ENCODE data around the gene SPATA31D4.

GRCh38 chr9:81981883-81982282 is 53.7 kb downstream of the SPATA31D4 start:
- TF ChIP-seq, protein P1, sequence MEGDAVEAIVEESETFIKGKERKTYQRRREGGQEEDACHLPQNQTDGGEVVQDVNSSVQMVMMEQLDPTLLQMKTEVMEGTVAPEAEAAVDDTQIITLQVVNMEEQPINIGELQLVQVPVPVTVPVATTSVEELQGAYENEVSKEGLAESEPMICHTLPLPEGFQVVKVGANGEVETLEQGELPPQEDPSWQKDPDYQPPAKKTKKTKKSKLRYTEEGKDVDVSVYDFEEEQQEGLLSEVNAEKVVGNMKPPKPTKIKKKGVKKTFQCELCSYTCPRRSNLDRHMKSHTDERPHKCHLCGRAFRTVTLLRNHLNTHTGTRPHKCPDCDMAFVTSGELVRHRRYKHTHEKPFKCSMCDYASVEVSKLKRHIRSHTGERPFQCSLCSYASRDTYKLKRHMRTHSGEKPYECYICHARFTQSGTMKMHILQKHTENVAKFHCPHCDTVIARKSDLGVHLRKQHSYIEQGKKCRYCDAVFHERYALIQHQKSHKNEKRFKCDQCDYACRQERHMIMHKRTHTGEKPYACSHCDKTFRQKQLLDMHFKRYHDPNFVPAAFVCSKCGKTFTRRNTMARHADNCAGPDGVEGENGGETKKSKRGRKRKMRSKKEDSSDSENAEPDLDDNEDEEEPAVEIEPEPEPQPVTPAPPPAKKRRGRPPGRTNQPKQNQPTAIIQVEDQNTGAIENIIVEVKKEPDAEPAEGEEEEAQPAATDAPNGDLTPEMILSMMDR (conservative IDR thresholded peaks at IDR 0.05): no peak
- TF ChIP-seq ZFX (IDR thresholded peaks at IDR 0.05): no peak

All from C4-2B (cell line).